PFSK-1 (cell line): ENCODE data around the gene RBP3.

Source experiments
- FOXP2 ChIP-seq: optimal IDR thresholded peaks from 2 replicates; pipeline ENCODE3; 2011; ENCODE audit warnings: borderline replicate concordance, control low read depth, inconsistent platforms; ENCODE audit not compliant: insufficient read depth; ENCODE audit errors: extremely low read length, extremely low read depth
- POLR2AphosphoS5 ChIP-seq: IDR thresholded peaks from 2 replicates; pipeline ENCODE4 v1.6.1; 2012; ENCODE audit warnings: low read depth, mild to moderate bottlenecking, control low read depth, low read length, moderate library complexity
- SIN3A ChIP-seq: IDR thresholded peaks from 2 replicates; pipeline ENCODE4 v1.6.1; 2012; ENCODE audit warnings: mild to moderate bottlenecking, low read length, moderate library complexity, borderline replicate concordance; ENCODE audit not compliant: insufficient read depth
- TAF1 ChIP-seq: IDR thresholded peaks from 2 replicates; pipeline ENCODE4 v1.6.1; 2012; ENCODE audit warnings: low read length, control low read depth, borderline replicate concordance; ENCODE audit not compliant: insufficient read depth
- TF ChIP-seq, protein P1 (sequence below), 2 experiments: IDR thresholded peaks; 2 replicates each; pipeline versions ENCODE4 v1.6.1 to v1.8.0; 2011 to 2012; ENCODE audit warnings: low read depth in 2 of 2, low read length in 2 of 2, control low read depth in 1 of 2, inconsistent platforms in 1 of 2, mild to moderate bottlenecking in 1 of 2, moderate library complexity in 1 of 2; ENCODE audit not compliant: insufficient read depth in 1 of 2

DNA sequence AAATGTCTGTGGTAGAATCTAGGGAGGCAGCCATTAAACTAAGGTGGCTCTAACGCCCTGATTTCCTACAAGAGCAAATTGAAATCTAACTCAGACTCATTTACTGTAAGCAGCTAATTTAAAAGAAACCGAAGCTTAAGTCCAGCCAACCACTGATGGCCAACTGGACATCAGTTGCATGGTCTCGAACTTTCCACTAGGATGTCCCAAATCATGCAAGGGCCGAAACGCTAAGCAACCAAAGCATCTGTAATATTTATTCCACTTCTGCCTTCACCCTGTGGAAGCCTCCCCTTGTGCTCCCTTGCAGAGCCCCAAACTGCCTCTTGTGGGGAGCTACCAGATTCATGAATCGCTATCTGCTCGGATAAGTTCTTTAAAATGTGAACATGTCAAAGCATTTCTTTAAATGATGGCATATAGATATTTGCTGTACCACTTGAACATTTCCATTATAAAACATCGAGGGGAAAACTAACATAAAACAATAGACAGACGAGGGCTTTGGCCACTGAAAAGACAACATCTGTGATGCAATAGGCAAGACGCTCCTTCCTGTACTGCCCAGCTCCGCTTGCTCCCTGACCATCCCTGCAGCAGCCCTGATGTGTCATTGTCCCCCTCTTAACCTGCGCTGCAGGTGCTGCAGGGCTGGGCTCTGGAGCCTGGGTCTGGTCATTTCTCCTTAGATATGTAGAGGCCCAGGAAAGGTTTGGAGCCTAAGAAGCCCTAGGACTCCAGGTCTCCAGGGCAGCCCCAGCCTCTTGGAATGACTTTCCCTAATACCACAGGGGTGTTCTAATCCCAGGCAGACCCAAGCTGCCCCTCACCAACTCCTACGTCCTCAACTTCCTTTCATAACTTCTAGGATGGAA is 2.9 kb upstream of the RBP3 start:
- TF ChIP-seq POLR2AphosphoS5, result no peak
- TF ChIP-seq, protein P1, sequence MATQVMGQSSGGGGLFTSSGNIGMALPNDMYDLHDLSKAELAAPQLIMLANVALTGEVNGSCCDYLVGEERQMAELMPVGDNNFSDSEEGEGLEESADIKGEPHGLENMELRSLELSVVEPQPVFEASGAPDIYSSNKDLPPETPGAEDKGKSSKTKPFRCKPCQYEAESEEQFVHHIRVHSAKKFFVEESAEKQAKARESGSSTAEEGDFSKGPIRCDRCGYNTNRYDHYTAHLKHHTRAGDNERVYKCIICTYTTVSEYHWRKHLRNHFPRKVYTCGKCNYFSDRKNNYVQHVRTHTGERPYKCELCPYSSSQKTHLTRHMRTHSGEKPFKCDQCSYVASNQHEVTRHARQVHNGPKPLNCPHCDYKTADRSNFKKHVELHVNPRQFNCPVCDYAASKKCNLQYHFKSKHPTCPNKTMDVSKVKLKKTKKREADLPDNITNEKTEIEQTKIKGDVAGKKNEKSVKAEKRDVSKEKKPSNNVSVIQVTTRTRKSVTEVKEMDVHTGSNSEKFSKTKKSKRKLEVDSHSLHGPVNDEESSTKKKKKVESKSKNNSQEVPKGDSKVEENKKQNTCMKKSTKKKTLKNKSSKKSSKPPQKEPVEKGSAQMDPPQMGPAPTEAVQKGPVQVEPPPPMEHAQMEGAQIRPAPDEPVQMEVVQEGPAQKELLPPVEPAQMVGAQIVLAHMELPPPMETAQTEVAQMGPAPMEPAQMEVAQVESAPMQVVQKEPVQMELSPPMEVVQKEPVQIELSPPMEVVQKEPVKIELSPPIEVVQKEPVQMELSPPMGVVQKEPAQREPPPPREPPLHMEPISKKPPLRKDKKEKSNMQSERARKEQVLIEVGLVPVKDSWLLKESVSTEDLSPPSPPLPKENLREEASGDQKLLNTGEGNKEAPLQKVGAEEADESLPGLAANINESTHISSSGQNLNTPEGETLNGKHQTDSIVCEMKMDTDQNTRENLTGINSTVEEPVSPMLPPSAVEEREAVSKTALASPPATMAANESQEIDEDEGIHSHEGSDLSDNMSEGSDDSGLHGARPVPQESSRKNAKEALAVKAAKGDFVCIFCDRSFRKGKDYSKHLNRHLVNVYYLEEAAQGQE (IDR thresholded peaks at IDR 0.05; ENCODE audit: insufficient read depth in 1 of 2, low read depth in 2 of 2, low read length in 2 of 2), result no peak
- no peak for TF ChIP-seq TAF1
- no peak for TF ChIP-seq SIN3A
- no peak for TF ChIP-seq FOXP2
